Lower lobe of right lung (tissue), 2 donors: ENCODE data around the gene DAPK2. TPM values are rescaled to one million over a fixed set of nuclear protein-coding genes. Genes with fewer than 3 reads are reported as not detected.

Experiments used
- ATAC-seq, 2 donors: fragments of 200-7000 bp; cut with Tn5 transposase; one replicate each; pipeline ENCODE4 v1.9.1; 2020 to 2022; ENCODE audit warnings: mild to moderate bottlenecking in 2 of 2, moderate library complexity in 2 of 2
- DNase-seq: peaks from one replicate; pipeline ENCODE4 v3.0.0-alpha.2; 2020
- H3K27ac ChIP-seq: fragments of 200-600 bp; one replicate; pipeline ENCODE4 v1.8.0; 2022
- H3K27me3 ChIP-seq: fragments of 200-600 bp; one replicate; pipeline ENCODE4 v1.8.0; 2022; ENCODE audit warnings: low read depth
- H3K36me3 ChIP-seq: fragments of 200-600 bp; one replicate; pipeline ENCODE4 v1.8.0; 2022; ENCODE audit warnings: mild to moderate bottlenecking
- H3K4me1 ChIP-seq: fragments of 200-600 bp; one replicate; pipeline ENCODE4 v1.8.0; 2022
- H3K4me3 ChIP-seq: fragments of 200-600 bp; one replicate; pipeline ENCODE4 v1.8.0; 2022; ENCODE audit warnings: mild to moderate bottlenecking
- H3K9me3 ChIP-seq: fragments of 200-600 bp; one replicate; pipeline ENCODE4 v1.8.0; 2022
- CTCF ChIP-seq: fragments of 200-600 bp; IDR thresholded peaks from one replicate; pipeline ENCODE4 v1.8.0; 2022; ENCODE audit warnings: antibody characterized with exemption, mild to moderate bottlenecking
- intact Hi-C: fragments of 100-400 bp; cut with DNase I; formaldehyde crosslinking; loops from one replicate; pipeline ENCODE4 v1.11.0; 2022
- total RNA-seq: library from RNA; stranded (reverse); fragmentation: NEBNext Ultra II Directional; extraction: Animal tissue kit (Norgen Biotek cat#: 25700); gene quantifications from one replicate; pipeline ENCODE4 v1.2.1, GENCODE V29; 2021
- donor health status: DM: no; HTN: yes; CAD: no; lungs with severe emphysema.

DAPK2 gene
- total RNA-seq, 1 donor from 2014 or later, result 56.8 TPM

- no peaks in the 10 kb centered on the region for H3K36me3 ChIP-seq
Measured at GRCh38 chr15:63986751-63987341, 59.4 kb downstream of the DAPK2 start.

GRCh38 chr15:63986185-63986680, 60.1 kb downstream of the DAPK2 start:
- intact Hi-C loops, result no loop called here
- Histone ChIP-seq H3K27me3 (no peaks in the 10 kb centered on the region), H3K9me3 (no peaks in the 10 kb centered on the region), H3K27ac (peak overlapping the region; percentile 78), H3K36me3 (no peaks in the 10 kb centered on the region), H3K4me1 (peaks cover 69% of the 10 kb centered on the region), H3K4me3 (no peak overlapping the region)
- ATAC-seq (no peak), DNase-seq (no peak)
- no peak for TF ChIP-seq CTCF

More at GRCh38 chr15:63986751-63987341, 59.4 kb downstream of the DAPK2 start:
- intact Hi-C loops, result no loop called here
- peaks cover 75% of the 10 kb centered on the region for H3K4me1 ChIP-seq
- TF ChIP-seq CTCF, result no peak
- peak overlapping the region; percentile 78 for H3K27ac ChIP-seq
- ATAC-seq, result peak in 1 of 2 donors; percentile 14
- DNase-seq, result peak; percentile 66
- no peaks in the 10 kb centered on the region for H3K9me3 ChIP-seq
- no peak overlapping the region for H3K4me3 ChIP-seq
- H3K27me3 ChIP-seq, result no peaks in the 10 kb centered on the region

GRCh38 chr15:63985221-63986184, 60.8 kb downstream of the DAPK2 start:
- Histone ChIP-seq H3K9me3 (no peaks in the 10 kb centered on the region), H3K27me3 (no peaks in the 10 kb centered on the region), H3K4me1 (peaks cover 62% of the 10 kb centered on the region), H3K4me3 (no peak overlapping the region), H3K27ac (peak overlapping the region; percentile 78), H3K36me3 (no peaks in the 10 kb centered on the region)
- peak; percentile 92 for DNase-seq
- intact Hi-C loops, result no loop called here
- no peak for TF ChIP-seq CTCF
- ATAC-seq, result peak; percentile 89 to 91

- no peak for TF ChIP-seq CTCF
- Histone ChIP-seq H3K4me1 (peaks cover 60% of the 10 kb centered on the region), H3K27me3 (no peaks in the 10 kb centered on the region), H3K4me3 (no peak overlapping the region), H3K36me3 (no peaks in the 10 kb centered on the region), H3K27ac (peak overlapping the region; percentile 78), H3K9me3 (no peaks in the 10 kb centered on the region)
- intact Hi-C loops, result no loop called here
- ATAC-seq (no peak), DNase-seq (no peak)
Measured at GRCh38 chr15:63984331-63984730, 62.0 kb downstream of the DAPK2 start.

GRCh38 chr15:63983061-63983711, 63.1 kb downstream of the DAPK2 start:
- Histone ChIP-seq H3K4me3 (no peak overlapping the region), H3K4me1 (peaks cover 58% of the 10 kb centered on the region), H3K27ac (peak overlapping the region; percentile 78), H3K36me3 (no peaks in the 10 kb centered on the region), H3K27me3 (no peaks in the 10 kb centered on the region), H3K9me3 (no peaks in the 10 kb centered on the region)
- ATAC-seq (no peak), DNase-seq (no peak)
- intact Hi-C loops, result no loop called here
- no peak for TF ChIP-seq CTCF
